Measurements from ENCODE around the gene PARD6G. TPM values are rescaled to one million over a fixed set of nuclear protein-coding genes. Genes with fewer than 3 reads are reported as not detected.
A peak's percentile ranks its signal among the peaks of the same experiment; 100 is the strongest.

Gene PARD6G
- total RNA-seq, 4 donors from 2014 or later = 24.3 to 37.8 (median 33.1) TPM

DNA sequence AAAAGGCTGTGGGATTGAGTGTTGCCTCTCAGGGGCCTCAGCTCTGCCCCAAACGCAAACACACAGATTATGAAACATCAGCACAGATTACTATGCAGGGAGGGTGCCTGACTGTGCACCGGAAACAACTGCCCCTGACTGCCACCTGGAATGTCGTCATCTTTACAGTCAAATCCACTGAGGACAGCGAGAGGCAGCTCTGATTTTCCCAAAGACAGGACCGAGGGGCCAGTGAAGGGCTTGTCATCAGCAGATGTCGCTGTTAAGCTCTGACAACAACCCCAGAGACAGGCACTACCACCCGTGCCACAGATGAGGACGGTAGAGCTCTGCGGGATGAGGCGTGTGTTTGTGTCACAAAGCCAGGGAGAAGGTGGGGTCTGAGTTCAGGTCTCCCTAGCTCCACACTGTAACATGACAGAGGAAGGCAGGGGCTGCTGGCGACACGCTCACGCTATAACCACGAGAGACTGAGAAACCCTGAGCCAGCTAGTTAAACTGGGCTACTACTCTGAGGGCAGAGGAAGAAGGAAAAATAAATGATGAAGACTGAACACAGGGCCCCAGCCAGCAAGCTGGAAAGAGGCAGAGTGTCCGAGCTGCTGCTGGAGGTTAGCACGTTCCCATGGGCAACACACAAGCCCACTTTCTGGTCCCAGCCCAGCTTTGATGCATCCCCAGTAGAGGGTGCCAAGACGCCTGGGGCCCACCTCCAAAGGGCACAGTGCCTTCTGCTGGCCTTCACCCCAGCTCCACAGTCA is 47.0 kb downstream of the PARD6G start:
- no peak for DNase-seq
- no peaks in the 10 kb centered on the region for H3K9me3 ChIP-seq
- no peaks in the 10 kb centered on the region for H3K27me3 ChIP-seq
- 64 to 80% methylated on average over 9 to 15 of the region's 17 CpGs for WGBS, 2 donors
- peak overlapping the region in 1 of 4 donors; percentile 7 for H3K27ac ChIP-seq
- intact Hi-C loops (cut with DNase I) = no loop called here
- H3K4me3 ChIP-seq = no peak overlapping the region
- no peak for TF ChIP-seq POLR2A (IDR thresholded peaks at IDR 0.05)
- TF ChIP-seq CTCF (IDR thresholded peaks at IDR 0.05) = no peak
- H3K36me3 ChIP-seq = peaks cover 0 to 24% (median 0%) of the 10 kb centered on the region in 3 donors
- peaks cover 0 to 30% (median 3%) of the 10 kb centered on the region in 3 donors for H3K4me1 ChIP-seq

DNA sequence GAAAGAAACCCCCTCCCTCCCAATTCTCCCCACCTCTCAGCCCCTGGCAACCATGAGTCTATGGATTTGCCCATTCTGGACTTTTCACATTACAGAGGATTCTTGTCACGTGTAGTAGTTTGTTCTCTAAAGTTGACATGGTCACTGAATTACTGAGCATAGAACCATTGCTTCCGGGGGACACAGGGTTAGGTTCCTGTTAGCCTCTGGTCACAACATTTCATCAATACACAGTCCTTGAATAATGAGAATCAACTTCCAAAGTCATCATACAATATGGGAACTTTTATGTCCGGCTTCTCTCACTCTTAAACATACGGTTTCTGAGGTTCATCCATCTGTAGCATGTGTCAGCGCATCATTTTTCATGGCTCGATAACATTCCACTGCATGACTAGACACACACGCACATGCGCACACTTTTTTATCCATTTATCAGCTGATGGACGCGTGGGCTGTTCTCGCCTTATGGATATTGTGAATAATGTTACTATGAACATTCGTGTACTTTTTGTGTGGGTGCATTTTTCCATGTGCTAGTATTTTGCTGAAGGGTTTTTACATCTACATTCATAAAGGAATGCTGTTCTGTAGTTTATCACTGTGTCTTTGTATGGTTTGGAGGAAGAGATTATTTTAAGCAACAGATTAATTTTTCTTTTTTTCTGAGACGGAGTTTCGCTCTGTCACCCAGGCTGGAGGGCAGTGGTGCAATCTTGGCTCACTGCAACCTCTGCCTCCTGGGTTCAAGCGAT is 48.1 kb downstream of the PARD6G start:
- 85 to 89% methylated on average over 15 of the region's 15 CpGs for WGBS, 2 donors
- intact Hi-C loops (cut with DNase I) = no loop called here
- Histone ChIP-seq H3K27me3 (no peaks in the 10 kb centered on the region), H3K27ac (no peak overlapping the region), H3K4me1 (peaks cover 0 to 30% (median 3%) of the 10 kb centered on the region in 3 donors), H3K4me3 (no peak overlapping the region), H3K36me3 (peaks cover 0 to 33% (median 0%) of the 10 kb centered on the region in 3 donors), H3K9me3 (no peaks in the 10 kb centered on the region)
- no peak for TF ChIP-seq POLR2A (IDR thresholded peaks at IDR 0.05)
- no peak for TF ChIP-seq CTCF (IDR thresholded peaks at IDR 0.05)
- DNase-seq = no peak

GRCh38 chr18:80198391-80198790 is 48.9 kb downstream of the PARD6G start:
- H3K4me3 ChIP-seq = no peak overlapping the region
- WGBS, 2 donors = 56 to 84% methylated on average over 1 of the region's 1 CpG
- intact Hi-C loops (cut with DNase I) = no loop called here
- no peak for TF ChIP-seq POLR2A (IDR thresholded peaks at IDR 0.05)
- no peak for TF ChIP-seq CTCF (IDR thresholded peaks at IDR 0.05)
- H3K36me3 ChIP-seq = peaks cover 0 to 38% (median 0%) of the 10 kb centered on the region in 3 donors
- no peaks in the 10 kb centered on the region for H3K9me3 ChIP-seq
- peaks cover 0 to 30% (median 3%) of the 10 kb centered on the region in 3 donors for H3K4me1 ChIP-seq
- H3K27ac ChIP-seq = no peak overlapping the region
- no peak for DNase-seq
- H3K27me3 ChIP-seq = no peaks in the 10 kb centered on the region

- DNase-seq = no peak
- peaks cover 0 to 44% (median 0%) of the 10 kb centered on the region in 3 donors for H3K36me3 ChIP-seq
- intact Hi-C loops (cut with DNase I) = no loop called here
- peaks cover 0 to 30% (median 3%) of the 10 kb centered on the region in 3 donors for H3K4me1 ChIP-seq
- H3K27me3 ChIP-seq = no peaks in the 10 kb centered on the region
- no peak overlapping the region for H3K4me3 ChIP-seq
- peak overlapping the region in 3 of 4 donors; percentile 25 to 51 (median 30) for H3K27ac ChIP-seq
- no peak for TF ChIP-seq POLR2A (IDR thresholded peaks at IDR 0.05)
- TF ChIP-seq CTCF (IDR thresholded peaks at IDR 0.05) = no peak
- no peaks in the 10 kb centered on the region for H3K9me3 ChIP-seq
- WGBS, 2 donors = 71 to 90% methylated on average over 2 to 4 of the region's 4 CpGs
Measured at GRCh38 chr18:80197528-80197927, 49.8 kb downstream of the PARD6G start.
